Upper lobe of left lung (tissue), 6 donors: ENCODE data around the gene EGR2. TPM values are rescaled to one million over a fixed set of nuclear protein-coding genes. Genes with fewer than 3 reads are reported as not detected.

Experiments
- ATAC-seq, 2 donors: fragments of 200-7000 bp; cut with Tn5 transposase; one replicate each; pipeline ENCODE4 v1.9.1; 2022; ENCODE audit warnings: mild to moderate bottlenecking in 2 of 2, moderate library complexity in 2 of 2; ENCODE audit not compliant: low FRiP score in 2 of 2
- DNase-seq, 2 donors: peaks; one replicate each; pipeline ENCODE4 v3.0.0-alpha.2; 2019 to 2020
- H3K27ac ChIP-seq, 4 donors: fragments of 200-600 bp; sonication (generic); one replicate each; pipeline ENCODE4 v1.5.1; 2016 to 2019
- H3K27me3 ChIP-seq, 4 donors: fragments of 200-600 bp; sonication (generic); one replicate each; pipeline ENCODE4 v1.5.1; 2017 to 2019
- H3K36me3 ChIP-seq, 4 donors: fragments of 200-600 bp; sonication (generic); one replicate each; pipeline ENCODE4 v1.5.1; 2016 to 2019
- H3K4me1 ChIP-seq, 4 donors: fragments of 200-600 bp; sonication (generic); one replicate each; pipeline ENCODE4 v1.5.1; 2018 to 2019
- H3K4me3 ChIP-seq, 4 donors: fragments of 200-600 bp; sonication (generic); one replicate each; pipeline ENCODE4 v1.5.1; 2017 to 2019; ENCODE audit warnings: mild to moderate bottlenecking in 2 of 4, moderate library complexity in 1 of 4
- H3K9me3 ChIP-seq, 4 donors: fragments of 200-600 bp; sonication (generic); one replicate each; pipeline ENCODE4 v1.5.1; 2018 to 2019
- CTCF ChIP-seq, 6 experiments: fragments of 450-650 bp in 4 of 6; fragments of 200-600 bp in 2 of 6; sonication (generic) in 2 of 6; IDR thresholded peaks; one replicate each; pipeline ENCODE4 v1.5.1; 2016 to 2019; ENCODE audit warnings: antibody characterized with exemption in 6 of 6
- EP300 ChIP-seq, 4 donors: sonication (generic); formaldehyde crosslinking; IDR thresholded peaks; one replicate each; pipeline ENCODE4 v1.5.1; 2017; ENCODE audit warnings: antibody characterized with exemption in 4 of 4, control low read depth in 2 of 4
- POLR2A ChIP-seq, 4 donors: fragments of 450-650 bp; IDR thresholded peaks; one replicate each; pipeline ENCODE4 v1.5.1; 2016 to 2017; ENCODE audit warnings: antibody characterized with exemption in 4 of 4, mild to moderate bottlenecking in 2 of 4
- POLR2AphosphoS5 ChIP-seq, 2 donors: sonication (generic); formaldehyde crosslinking; IDR thresholded peaks; one replicate each; pipeline ENCODE4 v1.5.1; 2017; ENCODE audit warnings: antibody characterized with exemption in 2 of 2
- WGBS, 2 donors: methylation state at CpG; one replicate each; pipeline ENCODE4 v1.1.5; 2017 to 2018; 5-methylcytosine and 5-hydroxymethylcytosine counted together
- total RNA-seq, 6 donors: library from RNA; depleted of rRNA in 4 of 6; stranded (reverse); fragments of >200 nt in 4 of 6; gene quantifications; one replicate each; pipeline versions ENCODE4 v1.1.0 to v1.2.1, GENCODE V29; 2016 to 2021
- donor health status: DM: no; HTN: no; CAD: no; lungs with moderate emphysema.
- donor health status: DM: no; HTN: yes; CAD: no; lungs with severe emphysema.

The EGR2 gene
- total RNA-seq, 6 donors from 2014 or later, result 3.5 to 50.9 (median 7.0) TPM

GRCh38 chr10:62764011-62764410 is 52.2 kb downstream of the EGR2 start:
- DNase-seq (no peak), ATAC-seq (no peak)
- WGBS, 2 donors, result 92 to 99% methylated on average over 4 of the region's 4 CpGs
- Histone ChIP-seq H3K9me3 (no peaks in the 10 kb centered on the region), H3K4me3 (no peak overlapping the region), H3K36me3 (no peaks in the 10 kb centered on the region), H3K27ac (no peak overlapping the region), H3K4me1 (no peaks in the 10 kb centered on the region), H3K27me3 (no peaks in the 10 kb centered on the region)
- no peak for TF ChIP-seq POLR2A (IDR thresholded peaks at IDR 0.05)
- no peak for TF ChIP-seq CTCF (IDR thresholded peaks at IDR 0.05)
- TF ChIP-seq EP300 (IDR thresholded peaks at IDR 0.05), result no peak
- no peak for TF ChIP-seq POLR2AphosphoS5 (IDR thresholded peaks at IDR 0.05)

GRCh38 chr10:62763155-62763554 is 53.0 kb downstream of the EGR2 start:
- WGBS, 2 donors, result 96 to 100% methylated on average over 4 of the region's 4 CpGs
- no peaks in the 10 kb centered on the region for H3K4me1 ChIP-seq
- TF ChIP-seq CTCF (IDR thresholded peaks at IDR 0.05) (no peak), POLR2A (IDR thresholded peaks at IDR 0.05) (no peak), POLR2AphosphoS5 (IDR thresholded peaks at IDR 0.05) (no peak), EP300 (IDR thresholded peaks at IDR 0.05) (no peak)
- no peak for DNase-seq
- ATAC-seq, result no peak
- no peaks in the 10 kb centered on the region for H3K27me3 ChIP-seq
- no peaks in the 10 kb centered on the region for H3K36me3 ChIP-seq
- no peak overlapping the region for H3K27ac ChIP-seq
- H3K4me3 ChIP-seq, result no peak overlapping the region
- no peaks in the 10 kb centered on the region for H3K9me3 ChIP-seq

Other genes with a start within 250 kb of the EGR2 start
- gene ADO, start 11.6 kb downstream of the EGR2 start, total RNA-seq, result 10 to 100 TPM in 5 of 6 donors, 1 to 10 TPM in 1; 7.3 to 27.5 (median 19.2) TPM